ENCODE results near the gene ITK.

The ITK gene

DNA sequence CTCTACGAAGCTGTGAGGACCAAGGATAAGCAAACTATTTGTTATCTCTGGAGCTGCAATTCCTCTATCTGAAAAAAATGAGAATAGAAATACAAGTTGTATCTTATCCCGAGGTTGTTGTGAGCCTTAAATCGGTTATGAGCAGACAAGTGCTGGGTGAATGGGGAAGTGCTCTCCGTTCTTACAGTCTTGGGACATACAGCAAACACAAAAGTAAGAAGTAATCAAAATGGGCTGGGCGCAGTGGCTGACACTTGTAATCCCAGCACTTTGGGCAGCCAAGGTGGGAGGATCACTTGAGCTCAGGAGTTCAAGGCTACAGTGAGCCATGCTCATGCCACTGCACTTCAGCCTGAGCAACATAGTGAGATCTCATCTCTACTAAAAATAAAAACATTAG lies 31.7 kb downstream of the ITK start:
- TF ChIP-seq TARDBP (IDR thresholded peaks at IDR 0.05) (no peak), FOXK2 (IDR thresholded peaks at IDR 0.05) (no peak), BHLHE40 (IDR thresholded peaks at IDR 0.05; ENCODE audit: borderline replicate concordance) (no peak), LEF1 (IDR thresholded peaks at IDR 0.05; ENCODE audit: borderline replicate concordance) (no peak), ZNF384 (IDR thresholded peaks at IDR 0.05) (no peak)
- ChIA-PET CTCF (no interaction called here), POLR2A (no interaction called here)
- DNase-seq (ENCODE audit: extremely low spot score), result no peak

DNA sequence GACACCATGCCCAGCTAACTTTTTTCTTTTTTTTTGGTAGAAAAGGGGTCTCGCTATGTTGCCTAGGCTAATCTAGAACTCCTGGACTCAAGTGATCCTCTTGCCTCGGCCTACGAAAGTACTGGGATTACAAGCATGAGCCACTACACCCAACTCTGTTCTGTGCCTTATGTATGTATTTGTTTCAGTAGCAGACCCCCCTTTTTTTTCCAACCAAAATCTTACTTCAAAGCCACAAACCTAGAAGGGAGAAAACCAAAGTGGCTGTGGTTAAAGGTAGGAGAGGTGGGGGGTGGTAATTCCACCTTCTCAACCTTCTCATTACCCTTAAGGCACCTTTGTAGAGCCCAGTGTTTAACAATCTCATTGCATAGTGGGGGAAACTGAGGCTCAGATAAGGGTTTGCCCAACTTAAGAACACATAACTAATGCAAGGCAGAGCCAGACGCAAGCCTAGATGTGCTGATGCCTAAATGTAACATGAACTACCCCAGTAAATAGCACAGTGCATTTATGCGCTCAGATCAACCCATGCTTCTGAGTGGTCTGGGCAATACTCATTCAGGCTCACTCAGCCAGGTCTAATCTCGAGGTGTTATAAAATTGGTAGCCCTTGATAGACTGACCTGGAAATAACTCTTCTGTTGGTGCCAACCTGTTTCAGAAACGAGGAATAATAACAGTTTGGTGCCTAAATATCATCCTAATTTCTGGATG lies 33.0 kb downstream of the ITK start:
- no peak for DNase-seq (ENCODE audit: extremely low spot score)
- TF ChIP-seq BHLHE40 (IDR thresholded peaks at IDR 0.05; ENCODE audit: borderline replicate concordance), result no peak
- no peak for TF ChIP-seq LEF1 (IDR thresholded peaks at IDR 0.05; ENCODE audit: borderline replicate concordance)
- no peak for TF ChIP-seq SUZ12 (IDR thresholded peaks at IDR 0.05)
- TF ChIP-seq ZNF384 (IDR thresholded peaks at IDR 0.05), result no peak
- TF ChIP-seq TARDBP (IDR thresholded peaks at IDR 0.05), result no peak
- TF ChIP-seq FOXM1 (IDR thresholded peaks at IDR 0.05; ENCODE audit: borderline replicate concordance), result no peak
- TF ChIP-seq ARNT (IDR thresholded peaks at IDR 0.05), result no peak
- TF ChIP-seq HDGF (IDR thresholded peaks at IDR 0.05; ENCODE audit: borderline replicate concordance), result no peak
- TF ChIP-seq FOXK2 (IDR thresholded peaks at IDR 0.05), result no peak
- TF ChIP-seq CTBP1 (IDR thresholded peaks at IDR 0.05; ENCODE audit: borderline replicate concordance), result no peak
- TF ChIP-seq L3MBTL2 (conservative IDR thresholded peaks at IDR 0.05), result no peak
- no peak for TF ChIP-seq FOXA1 (IDR thresholded peaks at IDR 0.05)
- no peak for TF ChIP-seq ELF4 (IDR thresholded peaks at IDR 0.05)
- no peak for TF ChIP-seq SP1 (IDR thresholded peaks at IDR 0.05)
- no peak for TF ChIP-seq PKNOX1 (IDR thresholded peaks at IDR 0.05)
- TF ChIP-seq NFRKB (IDR thresholded peaks at IDR 0.05), result no peak
- ChIA-PET POLR2A (no interaction called here), CTCF (no interaction called here)

DNA sequence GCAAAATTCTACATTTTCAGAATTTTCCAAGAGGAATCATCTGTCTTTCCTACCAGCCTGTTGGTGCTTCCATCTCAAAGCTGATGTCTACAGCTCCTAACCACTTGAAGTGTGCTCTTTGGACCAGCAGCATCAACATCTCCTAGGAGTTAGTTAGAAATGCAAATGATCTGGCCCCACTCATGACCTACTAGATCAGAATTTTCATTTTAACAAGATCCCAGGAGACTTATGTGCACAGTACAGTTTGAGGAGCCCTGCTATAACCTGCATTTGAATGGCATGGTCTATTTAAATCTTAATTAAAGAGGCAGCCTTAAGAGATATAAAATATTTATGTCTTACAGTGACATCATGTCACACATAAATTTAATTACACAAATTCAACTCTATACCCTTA lies 33.8 kb downstream of the ITK start:
- DNase-seq (ENCODE audit: extremely low spot score), result no peak
- ChIA-PET CTCF (no interaction called here), POLR2A (no interaction called here)
- TF ChIP-seq ZNF384 (IDR thresholded peaks at IDR 0.05), result no peak
- no peak for TF ChIP-seq BHLHE40 (IDR thresholded peaks at IDR 0.05; ENCODE audit: borderline replicate concordance)
- no peak for TF ChIP-seq ELF4 (IDR thresholded peaks at IDR 0.05)
- TF ChIP-seq ARNT (IDR thresholded peaks at IDR 0.05), result no peak
- no peak for TF ChIP-seq FOXK2 (IDR thresholded peaks at IDR 0.05)
- no peak for TF ChIP-seq TARDBP (IDR thresholded peaks at IDR 0.05)
- no peak for TF ChIP-seq PKNOX1 (IDR thresholded peaks at IDR 0.05)
- TF ChIP-seq SP1 (IDR thresholded peaks at IDR 0.05), result no peak
- TF ChIP-seq FOXM1 (IDR thresholded peaks at IDR 0.05; ENCODE audit: borderline replicate concordance), result no peak

DNA sequence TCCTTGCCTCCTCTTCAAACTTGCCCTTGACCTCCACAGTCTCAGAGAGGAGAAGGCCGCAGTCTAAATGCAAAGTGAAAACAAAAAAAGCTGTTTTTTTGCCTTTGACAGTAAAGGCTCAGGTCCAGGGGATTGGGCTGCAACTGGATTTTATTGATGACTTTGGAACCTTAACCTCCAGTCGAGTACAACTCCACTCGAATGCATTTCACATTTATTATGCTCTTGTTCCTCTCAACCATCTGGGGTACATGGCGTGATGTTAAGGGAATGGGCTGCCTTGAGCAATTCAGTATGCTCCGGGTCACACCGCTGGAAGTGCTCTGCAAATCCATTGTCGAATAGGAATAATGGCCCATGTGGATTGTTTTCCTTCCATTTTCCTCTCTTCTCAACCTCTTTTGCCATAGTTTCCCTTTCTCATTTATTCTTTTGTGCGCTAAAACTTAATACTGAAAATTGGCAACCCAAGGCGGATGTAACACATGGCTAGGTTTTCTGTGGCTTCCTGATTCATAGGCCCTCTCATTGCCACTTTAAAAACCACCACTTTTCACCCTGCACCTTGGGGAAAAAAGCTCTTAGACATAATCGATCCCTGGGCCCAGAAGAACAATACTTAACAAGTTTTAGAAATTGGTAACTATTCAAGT lies 34.3 kb downstream of the ITK start:
- TF ChIP-seq L3MBTL2 (conservative IDR thresholded peaks at IDR 0.05), result no peak
- no peak for TF ChIP-seq SP1 (IDR thresholded peaks at IDR 0.05)
- TF ChIP-seq ELF4 (IDR thresholded peaks at IDR 0.05), result no peak
- no peak for TF ChIP-seq FOXM1 (IDR thresholded peaks at IDR 0.05; ENCODE audit: borderline replicate concordance)
- TF ChIP-seq CTBP1 (IDR thresholded peaks at IDR 0.05; ENCODE audit: borderline replicate concordance), result no peak
- no peak for TF ChIP-seq SUZ12 (IDR thresholded peaks at IDR 0.05)
- no peak for TF ChIP-seq PKNOX1 (IDR thresholded peaks at IDR 0.05)
- TF ChIP-seq BHLHE40 (IDR thresholded peaks at IDR 0.05; ENCODE audit: borderline replicate concordance), result no peak
- TF ChIP-seq ZNF384 (IDR thresholded peaks at IDR 0.05), result no peak
- DNase-seq (ENCODE audit: extremely low spot score), result no peak
- POLR2A ChIA-PET, result no interaction called here
- CTCF ChIA-PET, result no interaction called here

DNA sequence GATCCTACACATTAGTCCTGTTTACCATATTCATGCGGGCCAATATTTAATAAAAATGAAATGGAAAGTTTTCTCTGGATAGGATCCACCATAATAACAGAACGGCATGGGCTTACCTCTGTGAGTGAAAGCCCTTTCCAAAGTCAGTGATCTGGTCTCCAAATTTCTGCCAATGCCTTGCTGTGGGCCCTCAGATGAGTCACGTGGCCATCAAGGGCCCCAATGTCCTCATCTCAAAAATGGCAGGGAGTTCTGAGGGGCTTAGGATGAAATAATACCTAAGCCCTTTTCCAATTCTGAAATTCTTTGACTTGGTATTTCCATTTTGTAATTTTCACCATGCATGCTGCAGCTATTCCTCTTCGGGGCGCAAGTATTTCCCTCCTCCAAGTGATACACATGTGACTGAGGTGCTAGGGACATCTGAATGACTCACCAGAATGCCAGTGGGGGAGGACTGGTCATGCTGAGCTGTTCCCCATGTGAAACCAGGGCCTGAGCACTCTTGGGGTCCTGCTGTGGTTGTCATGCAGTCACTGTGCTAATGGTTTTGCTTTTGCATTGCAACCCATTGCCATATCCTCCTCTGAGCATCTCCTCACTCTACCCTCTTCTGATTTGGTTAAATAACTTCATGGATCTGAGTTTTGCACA lies 35.0 kb downstream of the ITK start:
- CTCF ChIA-PET, result no interaction called here
- no peak for DNase-seq (ENCODE audit: extremely low spot score)
- POLR2A ChIA-PET, result no interaction called here
- no peak for TF ChIP-seq SP1 (IDR thresholded peaks at IDR 0.05)

- CTCF ChIA-PET, result no interaction called here
- POLR2A ChIA-PET, result no interaction called here
- TF ChIP-seq L3MBTL2 (conservative IDR thresholded peaks at IDR 0.05), result no peak
- TF ChIP-seq SUZ12 (IDR thresholded peaks at IDR 0.05), result no peak
- no peak for TF ChIP-seq SP1 (IDR thresholded peaks at IDR 0.05)
- no peak for TF ChIP-seq FOXK2 (IDR thresholded peaks at IDR 0.05)
- TF ChIP-seq ZNF384 (IDR thresholded peaks at IDR 0.05), result no peak
- no peak for TF ChIP-seq BHLHE40 (IDR thresholded peaks at IDR 0.05; ENCODE audit: borderline replicate concordance)
- TF ChIP-seq ARNT (IDR thresholded peaks at IDR 0.05), result no peak
- TF ChIP-seq ELF4 (IDR thresholded peaks at IDR 0.05), result no peak
- no peak for TF ChIP-seq PKNOX1 (IDR thresholded peaks at IDR 0.05)
- no peak for TF ChIP-seq FOXA1 (IDR thresholded peaks at IDR 0.05)
- TF ChIP-seq TARDBP (IDR thresholded peaks at IDR 0.05), result no peak
- TF ChIP-seq LEF1 (IDR thresholded peaks at IDR 0.05; ENCODE audit: borderline replicate concordance), result no peak
- no peak for TF ChIP-seq CTBP1 (IDR thresholded peaks at IDR 0.05; ENCODE audit: borderline replicate concordance)
- no peak for TF ChIP-seq HDGF (IDR thresholded peaks at IDR 0.05; ENCODE audit: borderline replicate concordance)
- TF ChIP-seq FOXM1 (IDR thresholded peaks at IDR 0.05; ENCODE audit: borderline replicate concordance), result no peak
- DNase-seq (ENCODE audit: extremely low spot score), result no peak
Observed at GRCh38 chr5:157216391-157217142, 35.9 kb downstream of the ITK start.

Measured in HEK293T (cell line).